ENCODE data around the gene PLA2G2F.
A peak's percentile ranks its signal among the peaks of the same experiment; 100 is the strongest.

PLA2G2F gene

DNA sequence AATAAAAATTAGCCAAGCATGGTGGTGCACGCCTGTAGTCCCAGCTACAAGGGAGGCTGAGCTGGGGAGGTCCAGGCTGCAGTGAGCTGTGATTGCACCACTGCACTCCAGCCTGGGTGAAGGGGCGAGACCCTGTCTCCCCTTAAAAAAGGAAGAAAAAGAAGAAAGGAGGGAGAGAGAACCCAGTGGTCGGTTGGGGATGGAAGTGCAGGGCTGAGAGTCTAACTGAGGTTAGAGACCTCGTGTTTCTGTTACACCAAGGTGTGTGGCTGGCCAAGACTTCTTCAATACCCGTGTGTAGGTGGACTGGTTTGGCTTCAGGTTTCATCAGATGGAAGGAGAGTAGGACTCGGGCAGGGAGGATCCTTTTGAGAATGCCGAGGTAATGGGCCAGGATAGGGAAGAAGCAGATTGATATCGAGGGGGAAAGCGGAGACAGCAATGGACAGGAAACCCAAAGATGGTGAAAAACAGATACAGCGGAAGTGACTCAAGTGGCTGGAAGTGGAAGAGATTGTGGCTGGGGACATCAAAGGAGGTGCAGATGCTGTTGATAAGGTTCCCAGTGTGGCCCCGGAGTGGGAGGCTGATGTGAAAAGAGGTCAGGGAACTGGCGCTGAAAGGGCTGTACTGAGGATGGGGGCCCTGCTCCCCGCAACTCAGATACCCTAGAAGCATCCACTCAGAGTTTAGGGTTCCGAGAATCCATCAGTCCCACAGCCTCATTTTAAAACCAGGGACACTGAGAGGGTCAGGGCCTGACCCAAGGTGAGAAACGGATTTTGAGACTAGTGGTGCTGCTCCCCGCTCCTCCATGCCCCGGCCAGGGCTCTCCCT lies 46.1 kb downstream of the PLA2G2F start:
- TF ChIP-seq, protein P1, sequence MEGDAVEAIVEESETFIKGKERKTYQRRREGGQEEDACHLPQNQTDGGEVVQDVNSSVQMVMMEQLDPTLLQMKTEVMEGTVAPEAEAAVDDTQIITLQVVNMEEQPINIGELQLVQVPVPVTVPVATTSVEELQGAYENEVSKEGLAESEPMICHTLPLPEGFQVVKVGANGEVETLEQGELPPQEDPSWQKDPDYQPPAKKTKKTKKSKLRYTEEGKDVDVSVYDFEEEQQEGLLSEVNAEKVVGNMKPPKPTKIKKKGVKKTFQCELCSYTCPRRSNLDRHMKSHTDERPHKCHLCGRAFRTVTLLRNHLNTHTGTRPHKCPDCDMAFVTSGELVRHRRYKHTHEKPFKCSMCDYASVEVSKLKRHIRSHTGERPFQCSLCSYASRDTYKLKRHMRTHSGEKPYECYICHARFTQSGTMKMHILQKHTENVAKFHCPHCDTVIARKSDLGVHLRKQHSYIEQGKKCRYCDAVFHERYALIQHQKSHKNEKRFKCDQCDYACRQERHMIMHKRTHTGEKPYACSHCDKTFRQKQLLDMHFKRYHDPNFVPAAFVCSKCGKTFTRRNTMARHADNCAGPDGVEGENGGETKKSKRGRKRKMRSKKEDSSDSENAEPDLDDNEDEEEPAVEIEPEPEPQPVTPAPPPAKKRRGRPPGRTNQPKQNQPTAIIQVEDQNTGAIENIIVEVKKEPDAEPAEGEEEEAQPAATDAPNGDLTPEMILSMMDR (IDR thresholded peaks at IDR 0.05; ENCODE audit: borderline replicate concordance, insufficient read depth, low read depth, low read length): no peak
- no peak overlapping the region for H3K4me3 ChIP-seq (ENCODE audit: low read depth, low read length)

DNA sequence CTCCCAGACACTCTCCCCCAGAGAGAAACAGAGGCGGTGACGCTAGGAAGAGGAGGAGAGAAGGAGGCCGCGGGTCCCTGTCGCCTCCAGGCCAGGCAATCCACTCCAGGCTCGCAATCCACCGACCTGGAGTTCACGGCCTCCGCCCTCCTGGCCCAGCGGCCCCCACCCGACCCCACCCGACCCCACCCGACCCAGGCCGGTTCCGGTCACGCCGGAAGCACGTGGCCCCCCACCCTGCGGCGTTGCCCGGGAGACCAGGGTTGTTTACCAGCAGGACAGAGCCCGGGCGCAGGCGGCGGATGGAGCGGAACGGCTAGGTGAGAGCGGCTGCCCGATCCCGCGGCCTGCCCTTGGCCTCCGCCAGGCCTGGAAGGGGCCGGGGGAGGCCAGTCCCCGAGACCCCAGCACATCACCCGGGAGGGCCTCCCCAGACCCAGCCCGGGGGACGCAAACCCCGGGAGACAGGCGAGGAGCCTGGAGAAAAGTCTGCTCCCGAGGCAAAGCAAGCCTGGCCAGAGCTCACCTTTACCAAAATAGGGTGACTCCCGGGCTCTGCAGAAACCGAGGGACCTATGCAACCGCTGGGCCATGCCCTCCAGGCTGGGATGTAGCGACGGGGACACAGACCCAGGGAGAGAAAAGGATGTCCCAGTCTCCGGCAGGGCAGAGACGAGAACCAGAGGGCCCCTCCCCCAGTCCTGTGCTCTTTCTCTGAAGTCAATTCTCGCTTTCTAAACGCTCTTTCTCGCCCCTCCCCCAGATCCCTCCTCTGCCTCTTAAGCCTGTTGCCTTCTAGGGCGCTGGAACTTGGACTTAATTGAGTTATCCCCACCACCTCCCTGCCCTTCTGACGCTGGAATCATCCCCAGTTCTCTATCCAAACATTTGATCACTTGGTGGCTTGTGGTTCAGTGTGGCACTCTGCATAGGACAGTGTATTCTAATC lies 47.0 kb downstream of the PLA2G2F start, which contains the start of the genes PLA2G2C and UBXN10:
Gene PLA2G2C, minus strand, starts transcription at position 685 of the 949 bp plus-strand sequence. CDS start 9,155 bp downstream, outside the sequence.
Gene UBXN10, plus strand, starts transcription at position 263 of the 949 bp plus-strand sequence. CDS start 4,466 bp downstream, outside the sequence.
- peak within 1 kb of the TSS; percentile 21 for H3K4me3 ChIP-seq (ENCODE audit: low read depth, low read length)
- TF ChIP-seq, protein P1 (IDR thresholded peaks at IDR 0.05; ENCODE audit: borderline replicate concordance, insufficient read depth, low read depth, low read length): no peak

DNA sequence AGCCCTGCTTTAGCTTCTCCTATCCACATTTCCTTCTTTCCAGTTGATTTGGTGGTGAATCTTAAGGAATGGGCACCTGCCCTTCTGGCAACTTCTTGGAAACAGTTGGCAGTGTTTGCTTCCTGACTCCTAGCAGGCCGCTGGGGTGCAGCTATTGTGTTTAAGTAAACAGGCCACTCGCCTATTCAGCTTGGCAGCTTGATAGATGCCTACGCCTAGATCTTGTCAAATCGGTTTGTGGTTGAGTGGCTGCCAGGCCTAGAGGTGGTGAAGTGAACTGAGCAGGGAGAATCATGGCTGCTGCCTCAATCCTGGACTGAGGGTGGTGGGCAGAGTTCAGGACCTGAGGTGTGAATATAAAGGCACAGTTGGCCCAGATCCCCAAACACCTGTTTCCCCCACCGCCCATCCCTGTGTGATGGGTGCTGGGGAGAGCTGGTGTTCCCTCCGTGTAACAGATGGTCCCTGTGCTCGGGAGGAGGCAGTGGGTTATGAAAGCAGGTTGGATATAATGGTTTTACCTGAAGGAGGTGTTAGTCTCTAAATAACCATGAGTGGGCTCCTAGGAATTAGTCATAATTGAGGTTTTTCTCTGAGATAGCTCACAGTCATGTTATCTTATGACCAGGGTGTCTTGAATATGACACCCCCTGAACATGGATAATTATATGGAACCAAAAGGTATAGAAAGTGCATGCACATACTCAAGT lies 48.1 kb downstream of the PLA2G2F start:
- H3K4me3 ChIP-seq (ENCODE audit: low read depth, low read length): no peak overlapping the region
- TF ChIP-seq, protein P1 (IDR thresholded peaks at IDR 0.05; ENCODE audit: borderline replicate concordance, insufficient read depth, low read depth, low read length): no peak

DNA sequence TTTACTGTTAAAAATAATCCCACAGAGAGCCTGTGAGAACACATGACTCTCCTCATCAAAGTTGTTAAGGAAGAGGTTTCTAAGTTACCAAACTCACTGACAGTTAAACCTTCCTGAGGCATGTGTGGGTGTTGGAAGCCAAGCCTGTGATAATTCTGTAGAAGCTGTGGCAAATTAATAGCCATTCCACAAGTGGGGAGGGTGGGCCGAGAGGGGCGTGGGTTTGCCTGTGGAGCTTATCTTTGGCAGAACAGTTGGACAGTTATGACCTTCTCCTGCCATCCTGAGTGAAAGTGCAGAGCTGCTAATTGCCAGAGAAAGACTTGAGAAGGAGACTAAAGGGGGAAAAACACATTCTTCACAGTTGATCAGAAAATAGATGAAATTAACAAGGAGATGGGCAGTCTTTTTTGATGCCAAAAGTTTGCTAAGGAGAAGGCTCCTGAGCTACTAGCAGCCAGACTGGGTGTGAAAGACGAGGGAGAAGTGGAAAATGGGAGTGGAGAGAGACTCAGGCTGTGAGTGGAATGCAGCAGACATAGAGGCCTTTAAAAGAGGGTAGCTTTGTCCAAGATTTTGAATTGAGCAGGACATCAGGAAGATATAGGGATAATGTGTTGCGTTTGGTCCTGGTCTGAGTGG lies 48.8 kb downstream of the PLA2G2F start:
- H3K4me3 ChIP-seq (ENCODE audit: low read depth, low read length): no peak overlapping the region
- TF ChIP-seq, protein P1 (IDR thresholded peaks at IDR 0.05; ENCODE audit: borderline replicate concordance, insufficient read depth, low read depth, low read length): no peak

DNA sequence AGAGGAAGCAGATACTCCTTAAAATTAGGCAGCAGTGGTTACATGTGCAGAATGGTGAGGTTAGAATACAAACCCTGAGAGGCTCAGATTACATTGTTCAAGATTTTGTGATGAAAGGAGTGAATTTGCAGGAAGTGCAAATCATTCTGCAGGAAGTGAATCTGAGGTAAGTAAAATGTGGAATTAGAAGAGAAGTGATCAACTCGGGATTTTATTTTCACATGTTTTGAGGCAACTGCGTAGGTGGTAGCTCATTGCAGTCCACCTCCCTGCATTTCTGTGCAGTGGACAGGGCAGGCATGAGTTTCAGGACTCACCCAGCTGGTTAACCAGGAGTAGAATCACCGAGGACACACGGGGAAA lies 49.3 kb downstream of the PLA2G2F start:
- H3K4me3 ChIP-seq (ENCODE audit: low read depth, low read length): no peak overlapping the region
- TF ChIP-seq, protein P1 (IDR thresholded peaks at IDR 0.05; ENCODE audit: borderline replicate concordance, insufficient read depth, low read depth, low read length): no peak

DNA sequence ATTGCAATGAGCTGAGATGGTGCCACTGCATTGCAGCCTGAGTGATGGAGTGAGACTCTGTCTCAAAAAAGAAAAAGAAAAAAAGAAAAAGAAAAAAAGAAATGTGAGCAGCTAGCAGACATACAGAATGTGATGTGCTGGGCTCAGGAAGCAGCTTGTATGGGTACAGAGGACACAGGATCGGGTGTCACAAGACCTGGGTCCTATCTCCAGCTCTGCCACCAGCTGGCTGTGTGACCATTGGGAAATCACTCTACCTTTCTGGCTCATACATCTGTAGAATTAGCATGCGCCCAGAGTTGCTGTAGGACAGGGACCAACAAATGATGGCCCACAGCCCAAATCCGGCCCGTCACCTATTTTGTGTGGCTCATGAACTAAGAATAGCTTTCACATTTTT lies 50.5 kb downstream of the PLA2G2F start:
- TF ChIP-seq, protein P1 (IDR thresholded peaks at IDR 0.05; ENCODE audit: borderline replicate concordance, insufficient read depth, low read depth, low read length): no peak
- no peak overlapping the region for H3K4me3 ChIP-seq (ENCODE audit: low read depth, low read length)
